GM13977 (cell line): Measurements from ENCODE around the gene CCDC167.
A peak's percentile ranks its signal among the peaks of the same experiment; 100 is the strongest.

Experiments used
- DNase-seq: peaks from one replicate; pipeline ENCODE4 v3.0.0; 2012; ENCODE audit warnings: low spot score
- in situ Hi-C: fragments of 300-500 bp; cut with MboI; formaldehyde crosslinking; loops from one replicate; pipeline ENCODE4 v1.12.0; 2022; ENCODE audit warnings: low sequenced_read_pairs, low pct_unique_long_range_greater_than_20kb, mixed read lengths, inconsistent platforms; ENCODE audit not compliant: unreplicated experiment
- TF ChIP-seq, protein P1 (sequence below): IDR thresholded peaks from 2 replicates; pipeline ENCODE4 v1.5.1; 2012; ENCODE audit warnings: mild to moderate bottlenecking, control low read depth; ENCODE audit not compliant: insufficient read depth; ENCODE audit errors: extremely low read depth, missing control alignments

Gene CCDC167

DNA sequence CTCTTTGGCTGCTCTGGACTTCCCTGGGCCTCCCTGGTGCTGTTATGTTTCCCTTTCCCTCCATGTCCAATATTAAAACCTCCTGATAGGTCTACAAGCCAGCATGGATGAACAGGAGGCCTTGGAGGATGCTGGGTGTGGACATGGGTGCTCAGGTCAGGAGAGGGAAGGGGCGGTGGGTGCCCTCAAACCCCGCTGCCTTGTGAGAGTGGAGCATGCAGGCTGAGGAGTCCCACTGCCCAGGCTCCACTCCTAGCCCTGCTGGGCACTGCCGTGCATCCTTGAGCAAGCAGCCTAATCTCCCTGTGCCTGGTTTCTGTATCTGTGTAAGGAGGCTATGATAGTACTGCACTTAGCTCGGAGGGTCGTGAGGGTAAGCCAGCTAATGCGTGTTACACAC is 18.4 kb upstream of the CCDC167 start:
- DNase-seq = no peak
- TF ChIP-seq, protein P1, sequence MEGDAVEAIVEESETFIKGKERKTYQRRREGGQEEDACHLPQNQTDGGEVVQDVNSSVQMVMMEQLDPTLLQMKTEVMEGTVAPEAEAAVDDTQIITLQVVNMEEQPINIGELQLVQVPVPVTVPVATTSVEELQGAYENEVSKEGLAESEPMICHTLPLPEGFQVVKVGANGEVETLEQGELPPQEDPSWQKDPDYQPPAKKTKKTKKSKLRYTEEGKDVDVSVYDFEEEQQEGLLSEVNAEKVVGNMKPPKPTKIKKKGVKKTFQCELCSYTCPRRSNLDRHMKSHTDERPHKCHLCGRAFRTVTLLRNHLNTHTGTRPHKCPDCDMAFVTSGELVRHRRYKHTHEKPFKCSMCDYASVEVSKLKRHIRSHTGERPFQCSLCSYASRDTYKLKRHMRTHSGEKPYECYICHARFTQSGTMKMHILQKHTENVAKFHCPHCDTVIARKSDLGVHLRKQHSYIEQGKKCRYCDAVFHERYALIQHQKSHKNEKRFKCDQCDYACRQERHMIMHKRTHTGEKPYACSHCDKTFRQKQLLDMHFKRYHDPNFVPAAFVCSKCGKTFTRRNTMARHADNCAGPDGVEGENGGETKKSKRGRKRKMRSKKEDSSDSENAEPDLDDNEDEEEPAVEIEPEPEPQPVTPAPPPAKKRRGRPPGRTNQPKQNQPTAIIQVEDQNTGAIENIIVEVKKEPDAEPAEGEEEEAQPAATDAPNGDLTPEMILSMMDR = no peak
- in situ Hi-C loops = no loop called here

GRCh38 chr6:37517411-37517812 is 17.7 kb upstream of the CCDC167 start:
- TF ChIP-seq, protein P1 = no peak
- DNase-seq = no peak
- in situ Hi-C loops = no loop called here

GRCh38 chr6:37516920-37517405 is 17.3 kb upstream of the CCDC167 start:
- in situ Hi-C loops = no loop called here
- DNase-seq = no peak
- TF ChIP-seq, protein P1 = no peak

DNA sequence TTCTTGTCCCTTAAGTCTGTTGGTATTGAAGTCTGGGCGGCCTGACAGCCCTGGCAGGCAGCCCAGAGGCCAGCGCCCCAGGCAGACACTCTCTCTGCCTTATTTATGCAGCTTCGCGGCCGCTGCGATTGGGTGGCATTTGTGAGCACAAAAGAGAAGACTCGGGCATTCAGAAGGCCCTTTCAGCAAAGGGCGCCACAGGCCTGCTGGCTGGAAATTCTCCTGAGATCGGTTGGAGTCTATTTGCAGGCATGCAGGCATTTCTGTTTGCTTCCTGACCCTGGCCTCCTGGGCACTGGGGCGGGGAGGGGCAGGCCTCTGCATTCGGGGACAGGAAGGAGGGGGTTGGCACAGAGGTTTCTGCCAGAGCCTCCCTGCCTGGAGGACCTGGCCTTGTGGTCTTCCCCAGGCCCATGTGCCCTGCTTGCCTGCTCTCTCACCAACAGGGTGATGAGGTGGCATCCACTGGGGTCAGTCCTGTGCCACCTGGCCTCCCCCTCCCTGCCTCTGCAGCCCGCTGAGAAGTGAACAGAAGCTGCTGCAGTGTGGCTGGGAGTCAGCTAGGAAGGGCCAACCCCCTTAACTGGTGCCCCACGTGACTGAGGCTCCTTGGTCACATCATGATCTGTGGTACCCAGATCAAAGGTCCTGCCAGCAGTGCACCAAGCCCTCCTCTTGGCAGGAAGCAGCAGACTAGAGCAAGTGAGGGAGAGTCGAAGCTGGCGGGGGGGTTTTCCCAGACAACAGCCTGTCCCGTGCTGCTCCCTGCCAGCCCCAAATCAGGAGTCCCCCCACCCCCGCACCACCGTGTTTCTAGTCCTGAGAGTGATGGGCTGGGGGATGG is 16.6 kb upstream of the CCDC167 start:
- DNase-seq = peak; percentile 77
- in situ Hi-C loops = no loop called here
- TF ChIP-seq, protein P1 = no peak

DNA sequence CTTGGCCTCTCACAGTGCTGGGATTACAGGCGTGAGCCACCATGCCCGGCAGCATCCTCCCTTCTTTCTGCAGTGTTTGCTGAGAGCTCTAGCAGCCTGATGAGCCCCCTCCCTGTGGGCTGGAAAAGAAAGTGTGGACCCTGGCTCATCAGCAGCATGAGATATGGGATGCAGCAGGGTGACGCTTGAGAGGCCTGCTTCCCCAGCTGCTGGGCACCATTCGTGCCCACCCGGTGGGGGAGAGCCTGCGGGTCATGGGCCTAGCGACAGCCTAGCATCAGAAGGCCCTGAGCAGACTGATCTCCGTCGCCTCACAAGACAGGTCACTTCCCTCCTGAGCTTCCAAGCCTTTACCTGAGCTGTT is 16.0 kb upstream of the CCDC167 start:
- in situ Hi-C loops = no loop called here
- TF ChIP-seq, protein P1 = no peak
- no peak for DNase-seq

- TF ChIP-seq, protein P1 = no peak
- in situ Hi-C loops = no loop called here
- DNase-seq = no peak
Measured at GRCh38 chr6:37514837-37515236, 15.1 kb upstream of the CCDC167 start.
